Stomach (tissue), 4 donors: ENCODE measurements around the gene COL3A1.

ENCODE experiments used
- CTCF ChIP-seq, 7 experiments: fragments of 450-650 bp in 4 of 7; fragments of 200-600 bp in 3 of 7; sonication (generic) in 3 of 7; IDR thresholded peaks; one replicate each; pipeline ENCODE4 v1.5.1; 2016 to 2019; ENCODE audit warnings: antibody characterized with exemption in 7 of 7, control low read depth in 2 of 7, mild to moderate bottlenecking in 1 of 7
- EP300 ChIP-seq: sonication (generic); formaldehyde crosslinking; IDR thresholded peaks from one replicate; pipeline ENCODE4 v1.6.1; 2017; ENCODE audit warnings: antibody characterized with exemption
- POLR2AphosphoS5 ChIP-seq, 3 donors: sonication (generic); formaldehyde crosslinking; IDR thresholded peaks; one replicate each; pipeline ENCODE4 v1.6.1; 2016; ENCODE audit warnings: antibody characterized with exemption in 3 of 3

GRCh38 chr2:189015359-189015758 is 41.2 kb downstream of the COL3A1 start:
- TF ChIP-seq EP300 = no peak
- TF ChIP-seq CTCF (IDR thresholded peaks at IDR 0.05) = no peak
- TF ChIP-seq POLR2AphosphoS5 (IDR thresholded peaks at IDR 0.05) = no peak
